GM23338 (cell line): ENCODE measurements around the gene UPK2. TPM values are rescaled to one million over a fixed set of nuclear protein-coding genes. Genes with fewer than 3 reads are reported as not detected.

Source experiments
- ATAC-seq: fragments of 200-7000 bp; cut with Tn5 transposase; 3 replicates; pipeline ENCODE4 v1.9.1; 2020
- DNase-seq: peaks from one replicate; pipeline ENCODE4 v3.0.0-alpha.2; 2015; ENCODE audit warnings: low spot score
- H2AFZ ChIP-seq: fragments of 200-600 bp; sonication (generic); 2 replicates; pipeline ENCODE4 v1.8.0; 2016; ENCODE audit warnings: antibody characterized with exemption, mild to moderate bottlenecking, moderate library complexity
- H3F3A ChIP-seq: fragments of 200-600 bp; sonication (generic); replicated peaks from 2 replicates; pipeline ENCODE4 v1.8.0; 2017; ENCODE audit warnings: antibody characterized with exemption, mixed run types, low read depth
- H3K27ac ChIP-seq: fragments of 200-600 bp; sonication (generic); 2 replicates; pipeline ENCODE4 v1.6.1; 2016; ENCODE audit warnings: low read depth
- H3K27me3 ChIP-seq: fragments of 200-600 bp; sonication (generic); 2 replicates; pipeline ENCODE4 v1.8.0; 2016; ENCODE audit warnings: mild to moderate bottlenecking, mixed run types, moderate library complexity; ENCODE audit not compliant: insufficient read depth
- H3K36me3 ChIP-seq: fragments of 200-600 bp; sonication (generic); 2 replicates; pipeline ENCODE4 v1.8.0; 2016; ENCODE audit warnings: mild to moderate bottlenecking; ENCODE audit not compliant: insufficient read depth
- H3K4me1 ChIP-seq: fragments of 200-600 bp; sonication (generic); 2 replicates; pipeline ENCODE4 v1.8.0; 2016; ENCODE audit warnings: mild to moderate bottlenecking, moderate library complexity; ENCODE audit not compliant: insufficient read depth
- H3K4me2 ChIP-seq: fragments of 200-600 bp; sonication (generic); 2 replicates; pipeline ENCODE4 v1.7.1; 2017; ENCODE audit warnings: mixed run types
- H3K4me3 ChIP-seq: fragments of 200-600 bp; sonication (generic); 2 replicates; pipeline ENCODE4 v1.6.1; 2016; ENCODE audit warnings: mixed run types
- H3K79me2 ChIP-seq: fragments of 200-600 bp; sonication (generic); replicated peaks from 2 replicates; pipeline ENCODE4 v1.8.0; 2017; ENCODE audit warnings: mild to moderate bottlenecking; ENCODE audit not compliant: insufficient read depth
- H3K9me2 ChIP-seq: fragments of 200-600 bp; sonication (generic); 2 replicates; pipeline ENCODE4 v1.8.0; 2017; ENCODE audit not compliant: insufficient read depth
- H4K20me1 ChIP-seq: fragments of 200-600 bp; sonication (generic); replicated peaks from 2 replicates; pipeline ENCODE4 v1.8.0; 2017; ENCODE audit warnings: mild to moderate bottlenecking; ENCODE audit not compliant: insufficient read depth
- H3K27ac Mint-ChIP-seq: 2 replicates; pipeline ENCODE4 v1.8.0; 2020; ENCODE audit warnings: inconsistent platforms, mild to moderate bottlenecking, moderate library complexity, mixed read lengths
- H3K27me3 Mint-ChIP-seq: 3 replicates; pipeline ENCODE4 v1.8.0; 2022; ENCODE audit warnings: low read depth, mild to moderate bottlenecking, moderate library complexity, mixed read lengths, inconsistent platforms; ENCODE audit not compliant: insufficient read depth, poor library complexity
- H3K36me3 Mint-ChIP-seq: 3 replicates; pipeline ENCODE4 v1.8.0; 2021; ENCODE audit warnings: low read depth, mild to moderate bottlenecking, inconsistent platforms, moderate library complexity, mixed read lengths
- H3K4me1 Mint-ChIP-seq: 3 replicates; pipeline ENCODE4 v1.8.0; 2020; ENCODE audit warnings: mild to moderate bottlenecking, inconsistent platforms, mixed read lengths
- H3K4me3 Mint-ChIP-seq: 3 replicates; pipeline ENCODE4 v1.8.0; 2021; ENCODE audit warnings: moderate library complexity, mild to moderate bottlenecking, inconsistent platforms, mixed read lengths
- H3K9me3 Mint-ChIP-seq: 3 replicates; pipeline ENCODE4 v1.8.0; 2020; ENCODE audit warnings: moderate library complexity, mild to moderate bottlenecking, inconsistent platforms, mixed read lengths
- EZH2phosphoT487 ChIP-seq: fragments of 200-600 bp; sonication (generic); IDR thresholded peaks from one replicate; pipeline ENCODE4 v1.8.1; 2018; ENCODE audit warnings: antibody characterized with exemption; ENCODE audit not compliant: unreplicated experiment
- POLR2AphosphoS5 ChIP-seq: IDR thresholded peaks from 2 replicates; pipeline ENCODE4 v1.6.1; 2016; ENCODE audit warnings: antibody characterized with exemption, low read depth
- STAT1 ChIP-seq: IDR thresholded peaks from one replicate; pipeline ENCODE4 v1.6.1; 2016; ENCODE audit warnings: antibody characterized with exemption; ENCODE audit not compliant: unreplicated experiment
- ZNF114 ChIP-seq: fragments of 250-450 bp; sonication (Bioruptor Pico); IDR thresholded peaks from 2 replicates; pipeline ENCODE4 v1.5.0; 2020; ENCODE audit warnings: mild to moderate bottlenecking, moderate library complexity
- polyA plus RNA-seq: library from polyadenylated mRNA; unstranded; fragments of >200 nt; fragmentation: Nextera tagmentation; extraction: Ambion mirVana; gene quantifications from 2 replicates; pipeline ENCODE4 v1.2.1, GENCODE V29; 2016
- total RNA-seq: library from RNA; depleted of rRNA; stranded (reverse); fragments of >200 nt; shearing (Covaris generic); gene quantifications from 2 replicates; pipeline ENCODE4 v1.2.3, GENCODE V29; 2014
- TF ChIP-seq, protein P1 (sequence below): IDR thresholded peaks from 2 replicates; pipeline ENCODE4 v1.6.1; 2016; ENCODE audit warnings: antibody characterized with exemption

The UPK2 gene
- total and polyA plus RNA-seq, 2 experiments from 2014 or later, result 0.74 TPM; not detected in 1

DNA sequence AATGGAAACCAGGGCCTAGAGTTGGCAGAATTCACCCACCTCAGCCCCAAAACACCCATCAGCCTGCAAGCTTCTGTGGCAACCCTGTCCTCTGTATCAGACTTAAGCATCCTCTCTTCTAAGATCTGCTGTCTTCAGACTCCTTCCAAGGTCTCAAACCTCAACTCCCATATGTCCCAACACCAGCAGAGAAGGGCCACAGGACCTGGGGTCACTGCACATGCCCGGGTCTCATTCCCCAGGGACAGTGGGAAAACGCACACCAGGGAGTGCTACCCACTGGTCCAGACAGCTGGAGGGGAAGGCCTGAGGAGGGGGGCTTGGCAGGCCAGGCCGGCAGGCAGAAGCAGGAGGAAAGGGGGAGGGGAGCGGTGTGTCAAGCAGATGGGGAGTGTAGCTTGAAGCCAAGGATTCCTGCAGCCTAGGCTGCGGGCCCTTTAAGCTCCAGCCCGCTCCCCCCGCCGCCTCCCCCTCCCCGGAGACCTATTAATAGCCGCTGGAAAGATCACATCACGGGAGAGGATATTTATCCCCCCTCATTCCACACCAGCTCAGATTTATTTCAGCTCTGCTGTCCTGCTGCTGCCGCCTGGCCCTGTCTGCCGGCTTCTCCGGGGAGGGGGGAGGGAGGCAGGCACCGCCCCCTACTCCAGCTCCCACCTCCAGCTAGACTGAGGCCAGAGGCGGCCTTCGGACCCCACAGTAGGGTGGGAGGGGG, 47.0 kb upstream of the UPK2 start:
- H3K79me2 ChIP-seq, result peaks cover 68% of the 10 kb centered on the region
- DNase-seq (peak; percentile 80), ATAC-seq (peak; percentile 1)
- H4K20me1 ChIP-seq, result peaks cover 19% of the 10 kb centered on the region
- peaks cover 9% of the 10 kb centered on the region; the same call in 1 of the 2 replicates for H3K36me3 ChIP-seq
- H3K4me3 Mint-ChIP-seq, result peak overlapping the region; percentile 80
- peaks cover 28% of the 10 kb centered on the region for H3F3A ChIP-seq
- peak overlapping the region; percentile 55 for H3K4me3 ChIP-seq
- H3K36me3 Mint-ChIP-seq, result peaks cover 41% of the 10 kb centered on the region
- peak overlapping the region; percentile 78 for H3K4me2 ChIP-seq
- H3K27me3 Mint-ChIP-seq, result peaks cover 23% of the 10 kb centered on the region
- no peaks in the 10 kb centered on the region for H3K27me3 ChIP-seq
- no peaks in the 10 kb centered on the region for H3K9me3 Mint-ChIP-seq
- TF ChIP-seq POLR2AphosphoS5, result peak; percentile 9; the same call in 1 of the 2 replicates
- no peak for TF ChIP-seq EZH2phosphoT487
- TF ChIP-seq, protein P1, sequence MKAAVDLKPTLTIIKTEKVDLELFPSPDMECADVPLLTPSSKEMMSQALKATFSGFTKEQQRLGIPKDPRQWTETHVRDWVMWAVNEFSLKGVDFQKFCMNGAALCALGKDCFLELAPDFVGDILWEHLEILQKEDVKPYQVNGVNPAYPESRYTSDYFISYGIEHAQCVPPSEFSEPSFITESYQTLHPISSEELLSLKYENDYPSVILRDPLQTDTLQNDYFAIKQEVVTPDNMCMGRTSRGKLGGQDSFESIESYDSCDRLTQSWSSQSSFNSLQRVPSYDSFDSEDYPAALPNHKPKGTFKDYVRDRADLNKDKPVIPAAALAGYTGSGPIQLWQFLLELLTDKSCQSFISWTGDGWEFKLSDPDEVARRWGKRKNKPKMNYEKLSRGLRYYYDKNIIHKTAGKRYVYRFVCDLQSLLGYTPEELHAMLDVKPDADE, result no peak
- no peaks in the 10 kb centered on the region for H3K9me2 ChIP-seq
- H3K27ac Mint-ChIP-seq, result peak overlapping the region; percentile 98
- H3K4me1 ChIP-seq, result peaks cover 46% of the 10 kb centered on the region
- H2AFZ ChIP-seq, result no peak overlapping the region
- H3K27ac ChIP-seq, result peak overlapping the region; percentile 95
- peaks cover 48% of the 10 kb centered on the region for H3K4me1 Mint-ChIP-seq

DNA sequence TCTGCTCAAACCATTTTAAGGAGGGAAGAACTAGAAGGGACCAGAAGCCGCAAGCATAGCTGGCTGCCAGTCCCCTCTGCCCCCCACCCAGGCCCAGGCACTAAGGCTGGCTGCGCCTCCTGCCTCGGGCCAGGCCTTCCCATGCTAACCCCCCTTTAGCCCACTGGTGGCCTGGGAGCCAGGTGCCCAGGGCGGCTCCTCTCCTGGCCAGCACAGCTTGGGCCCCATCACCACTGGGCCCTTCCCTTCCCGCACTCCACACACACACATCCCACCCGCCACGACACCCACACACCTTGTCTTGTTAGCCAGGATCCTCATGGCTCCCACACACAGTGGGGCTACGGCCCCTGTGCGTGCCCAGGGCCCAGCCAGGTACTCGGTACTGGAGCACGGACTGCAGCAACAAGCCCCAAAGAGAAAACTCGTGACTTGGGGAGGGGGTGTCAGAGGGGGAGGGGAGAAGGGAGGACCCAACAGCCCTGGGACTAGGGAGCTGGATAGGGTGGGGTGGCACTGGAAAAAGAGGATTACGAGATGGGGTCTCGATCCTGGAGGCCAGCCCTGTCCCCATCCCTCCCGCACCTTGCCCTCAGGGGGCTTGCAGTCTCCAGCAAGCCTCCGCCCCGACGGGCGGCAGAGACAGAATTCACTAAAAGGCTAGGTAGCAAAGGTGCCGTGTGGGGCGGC, 46.3 kb upstream of the UPK2 start:
- Histone ChIP-seq H3K79me2 (peaks cover 67% of the 10 kb centered on the region), H4K20me1 (peaks cover 18% of the 10 kb centered on the region), H2AFZ (no peak overlapping the region), H3F3A (peaks cover 28% of the 10 kb centered on the region), H3K4me2 (peak overlapping the region; percentile 78), H3K27me3 (no peaks in the 10 kb centered on the region), H3K36me3 (peaks cover 5% of the 10 kb centered on the region; the same call in 1 of the 2 replicates), H3K4me1 (peaks cover 53% of the 10 kb centered on the region), H3K9me2 (no peaks in the 10 kb centered on the region), H3K4me3 (peak overlapping the region; percentile 55), H3K27ac (peak overlapping the region; percentile 95)
- H3K9me3 Mint-ChIP-seq, result no peaks in the 10 kb centered on the region
- H3K27ac Mint-ChIP-seq, result peak overlapping the region; percentile 98
- ATAC-seq, result peak; percentile 0; the same call in 2 of the 3 replicates
- peak overlapping the region; percentile 80 for H3K4me3 Mint-ChIP-seq
- H3K4me1 Mint-ChIP-seq, result peaks cover 55% of the 10 kb centered on the region
- peaks cover 23% of the 10 kb centered on the region for H3K27me3 Mint-ChIP-seq
- DNase-seq, result peak; percentile 35
- TF ChIP-seq ZNF114 (CRISPR knock-in tag), result no peak
- peak; percentile 10; the same call in 1 of the 2 replicates for TF ChIP-seq POLR2AphosphoS5
- H3K36me3 Mint-ChIP-seq, result peaks cover 37% of the 10 kb centered on the region

DNA sequence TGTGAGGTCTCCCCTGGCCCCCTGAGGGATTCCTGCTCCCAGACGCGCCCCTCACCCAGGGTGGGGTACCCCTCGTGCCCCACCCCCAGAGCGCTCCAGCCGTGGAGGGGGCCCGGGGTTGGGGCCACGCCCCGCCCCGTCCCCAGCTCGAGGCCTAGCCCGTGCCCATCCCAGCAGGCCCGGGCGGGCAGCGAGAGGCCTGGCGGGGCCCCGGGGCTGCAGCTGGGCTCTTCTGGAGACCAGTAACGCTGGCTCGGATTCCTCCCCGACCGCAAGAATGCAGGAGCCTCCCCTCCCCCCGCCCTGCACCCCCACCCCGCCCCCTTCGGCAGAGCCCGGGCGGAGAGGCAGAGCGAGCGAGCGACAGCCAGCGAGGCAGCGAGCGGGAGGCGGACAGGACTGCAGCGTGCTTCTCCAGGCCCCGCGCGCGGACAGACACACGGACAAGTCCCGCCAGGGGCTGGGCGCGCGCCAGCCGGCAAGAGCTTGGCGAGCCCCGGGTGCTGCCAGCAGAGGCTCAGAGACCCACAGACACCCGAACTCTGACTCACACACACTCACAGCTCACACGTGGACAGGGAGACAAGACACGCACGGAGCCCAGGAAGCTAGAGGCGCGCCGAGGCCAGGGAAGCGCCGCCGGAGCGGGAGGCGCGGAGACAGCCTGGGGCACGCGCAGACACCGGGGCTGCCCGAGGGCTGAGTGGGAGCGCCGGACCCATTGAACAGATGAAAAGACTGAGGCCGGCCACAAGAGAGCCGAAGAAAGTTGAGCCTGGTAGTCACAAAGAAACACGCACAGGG, 45.6 kb upstream of the UPK2 start:
- peak overlapping the region; percentile 99 for H3K27ac ChIP-seq
- peaks cover 10% of the 10 kb centered on the region for H4K20me1 ChIP-seq
- Mint-ChIP-seq H3K36me3 (peaks cover 33% of the 10 kb centered on the region), H3K4me3 (peak overlapping the region; percentile 74), H3K4me1 (peaks cover 62% of the 10 kb centered on the region), H3K27ac (peak overlapping the region; percentile 92), H3K9me3 (no peaks in the 10 kb centered on the region), H3K27me3 (peaks cover 26% of the 10 kb centered on the region)
- no peak overlapping the region for H2AFZ ChIP-seq
- ATAC-seq (peak; percentile 25), DNase-seq (peak; percentile 92)
- H3K4me2 ChIP-seq, result peak overlapping the region; percentile 78
- no peaks in the 10 kb centered on the region for H3K27me3 ChIP-seq
- peaks cover 61% of the 10 kb centered on the region for H3K4me1 ChIP-seq
- H3K79me2 ChIP-seq, result peaks cover 69% of the 10 kb centered on the region
- peaks cover 28% of the 10 kb centered on the region for H3F3A ChIP-seq
- H3K9me2 ChIP-seq, result no peaks in the 10 kb centered on the region
- H3K4me3 ChIP-seq, result peak overlapping the region; percentile 55
- H3K36me3 ChIP-seq, result peaks cover 5% of the 10 kb centered on the region; the same call in 1 of the 2 replicates
- no peak for TF ChIP-seq STAT1
